Bronchial epithelial cell (primary cell): Measurements from ENCODE around the gene KRT28. TPM values are rescaled to one million over a fixed set of nuclear protein-coding genes. Genes with fewer than 3 reads are reported as not detected.

Source experiments
- DNase-seq: peaks from one replicate; pipeline ENCODE4 v3.0.0-alpha.2; 2010; ENCODE audit warnings: low read depth
- FAIRE-seq: peaks from 2 replicates; lab custom pipeline; 2011; peaks lifted over from hg19 to GRCh38; lab: Jason Lieb, UNC
- H3K27me3 ChIP-seq: 2 replicates; pipeline ENCODE4 v1.5.1; 2011; ENCODE audit warnings: low read length; ENCODE audit not compliant: control insufficient read depth, insufficient read depth
- H3K36me3 ChIP-seq: 2 replicates; pipeline ENCODE4 v1.5.1; 2011; ENCODE audit warnings: low read length; ENCODE audit not compliant: control insufficient read depth, insufficient read depth
- H3K4me3 ChIP-seq: 2 replicates; pipeline ENCODE4 v1.5.1; 2011; ENCODE audit warnings: mild to moderate bottlenecking, low read depth, low read length, control low read depth
- CTCF ChIP-seq: IDR thresholded peaks from 2 replicates; pipeline ENCODE4 v1.5.1; 2011; ENCODE audit warnings: mild to moderate bottlenecking, moderate library complexity, low read length, control low read depth, inconsistent platforms; ENCODE audit not compliant: insufficient read depth, severe bottlenecking
- total RNA-seq: library from RNA; depleted of rRNA; stranded (reverse); fragments of >200 nt; gene quantifications from 2 replicates; pipeline ENCODE4 v1.2.1, GENCODE V29; 2014

KRT28 gene
- total RNA-seq, 1 donor from 2014 or later: not detected

GRCh38 chr17:40810494-40810893, 10.7 kb upstream of the KRT28 start:
- peak; percentile 55 for FAIRE-seq
- H3K4me3 ChIP-seq: no peak overlapping the region
- no peaks in the 10 kb centered on the region for H3K36me3 ChIP-seq
- DNase-seq: peak; percentile 94
- TF ChIP-seq CTCF: no peak
- H3K27me3 ChIP-seq: no peaks in the 10 kb centered on the region

- no peak for TF ChIP-seq CTCF
- Histone ChIP-seq H3K4me3 (no peak overlapping the region), H3K27me3 (no peaks in the 10 kb centered on the region), H3K36me3 (no peaks in the 10 kb centered on the region)
- DNase-seq (no peak), FAIRE-seq (no peak)
These were observed 10.1 kb upstream of the KRT28 start for GRCh38 chr17:40809721-40810421.

- no peaks in the 10 kb centered on the region for H3K36me3 ChIP-seq
- FAIRE-seq: peak; percentile 66
- TF ChIP-seq CTCF: no peak
These were observed 6.4 kb upstream of the KRT28 start for GRCh38 chr17:40806131-40806530.

GRCh38 chr17:40803617-40804082, 3.9 kb upstream of the KRT28 start:
- Histone ChIP-seq H3K4me3 (no peak overlapping the region), H3K36me3 (no peaks in the 10 kb centered on the region), H3K27me3 (no peaks in the 10 kb centered on the region)
- DNase-seq (peak; percentile 71), FAIRE-seq (no peak)
- TF ChIP-seq CTCF: peak; percentile 81

More at GRCh38 chr17:40806131-40806530, 6.4 kb upstream of the KRT28 start:
- DNase-seq: no peak
- H3K27me3 ChIP-seq: no peaks in the 10 kb centered on the region
- no peak overlapping the region for H3K4me3 ChIP-seq

GRCh38 chr17:40801157-40801556, 1.4 kb upstream of the KRT28 start:
- Histone ChIP-seq H3K36me3 (no peaks in the 10 kb centered on the region), H3K27me3 (peaks cover 1% of the 10 kb centered on the region), H3K4me3 (no peak overlapping the region)
- TF ChIP-seq CTCF: no peak
- DNase-seq (no peak), FAIRE-seq (no peak)
